ENCODE results near the gene FREY1. TPM values are rescaled to one million over a fixed set of nuclear protein-coding genes. Genes with fewer than 3 reads are reported as not detected.

Gene FREY1
- total and polyA plus RNA-seq, 9 of the 15 experiments (the other 6 are each of a cell fraction or from before 2014, with no cell fraction given) = 0.25 to 1.5 (median 1.1) TPM; not detected in 5

- TF ChIP-seq AFF4 (CRISPR knock-in tag; IDR thresholded peaks at IDR 0.05) = no peak
- TF ChIP-seq YY1 (IDR thresholded peaks at IDR 0.05; ENCODE audit: borderline replicate concordance in 1 of 3, control insufficient read depth in 1 of 3, extremely low read depth in 1 of 3, insufficient read depth in 3 of 3, insufficient read length in 1 of 3, insufficient replicate concordance in 2 of 3, low read depth in 1 of 3, low read length in 2 of 3) = peak in 1 of 3 experiments; percentile 6
- TF ChIP-seq NR4A1 (CRISPR knock-in tag; IDR thresholded peaks at IDR 0.05) = no peak
- no peak for TF ChIP-seq NR4A1 (tag; IDR thresholded peaks at IDR 0.05)
- TF ChIP-seq SRSF9 (IDR thresholded peaks at IDR 0.05; ENCODE audit: borderline replicate concordance, low read depth, low read length) = no peak
- 0 out of 2 replicates have a peak, but pooled peaks have one; percentile 57 for TF ChIP-seq MEF2A (IDR thresholded peaks at IDR 0.05; ENCODE audit: control insufficient read depth, low read depth, low read length)
- no peak for TF ChIP-seq ESRRA (IDR thresholded peaks at IDR 0.05; ENCODE audit: borderline replicate concordance, low read depth)
- no peak for TF ChIP-seq ADNP (tag; IDR thresholded peaks at IDR 0.05)
- TF ChIP-seq ZNF316 (IDR thresholded peaks at IDR 0.05) = peak; percentile 80
- no peak for TF ChIP-seq E2F1 (CRISPR knock-in tag; IDR thresholded peaks at IDR 0.05)
- peak; percentile 69 for TF ChIP-seq CEBPG (CRISPR knock-in tag; IDR thresholded peaks at IDR 0.05)
- peak in 1 of 2 experiments; percentile 63; a peak in 2 of 4 replicates for TF ChIP-seq CEBPG (tag; conservative IDR thresholded peaks at IDR 0.05 in 1 of 2, IDR thresholded peaks at IDR 0.05 in 1 of 2)
- no peak for TF ChIP-seq SIN3A (IDR thresholded peaks at IDR 0.05; ENCODE audit: borderline replicate concordance in 2 of 2, control insufficient read depth in 1 of 2, low read depth in 2 of 2, low read length in 2 of 2)
- no peak for TF ChIP-seq U2AF2 (optimal IDR thresholded peaks at IDR 0.05; ENCODE audit: low read depth, low read length)
- peak; percentile 85; the same call in 1 of the 2 replicates for TF ChIP-seq MYNN (IDR thresholded peaks at IDR 0.05)
- TF ChIP-seq MYNN (CRISPR knock-in tag; IDR thresholded peaks at IDR 0.05) = no peak
- TF ChIP-seq FIP1L1 (IDR thresholded peaks at IDR 0.05; ENCODE audit: low read depth, low read length, poor library complexity, severe bottlenecking) = no peak
- TF ChIP-seq ZSCAN29 (IDR thresholded peaks at IDR 0.05) = no peak
- no peak for TF ChIP-seq SRSF3 (IDR thresholded peaks at IDR 0.05; ENCODE audit: insufficient read depth, low read length)
- TF ChIP-seq ZKSCAN1 (IDR thresholded peaks at IDR 0.05; ENCODE audit: low read depth, low read length) = no peak
- TF ChIP-seq HDAC3 (IDR thresholded peaks at IDR 0.05; ENCODE audit: borderline replicate concordance, partially characterized antibody) = no peak
- no peak for TF ChIP-seq GABPB2 (CRISPR knock-in tag; conservative IDR thresholded peaks at IDR 0.05)
- TF ChIP-seq ZNF696 (CRISPR knock-in tag; conservative IDR thresholded peaks at IDR 0.05) = no peak
Observed at GRCh38 chr11:45879803-45880686, 27.0 kb downstream of the FREY1 start (continued).

All from K562 (cell line).